PC-3 (cell line): ENCODE data around the gene VTI1A.

Source experiments
- CTCF ChIP-seq: fragments of 300-600 bp; sonication (generic); conservative IDR thresholded peaks from 2 replicates; pipeline ENCODE4 v1.5.1; 2017; ENCODE audit warnings: antibody characterized with exemption, low read depth, mild to moderate bottlenecking, low read length
- EZH2 ChIP-seq: fragments of 300-600 bp; sonication (generic); IDR thresholded peaks from one replicate; pipeline ENCODE4 v1.6.1; 2017; ENCODE audit warnings: antibody characterized with exemption, mild to moderate bottlenecking, low read length; ENCODE audit not compliant: unreplicated experiment
- EZH2phosphoT487 ChIP-seq: fragments of 300-600 bp; sonication (generic); IDR thresholded peaks from 2 replicates; pipeline ENCODE4 v1.6.1; 2018; ENCODE audit warnings: mild to moderate bottlenecking, antibody characterized with exemption, low read length, borderline replicate concordance

GRCh38 chr10:112487964-112488363, 40.9 kb downstream of the VTI1A start:
- TF ChIP-seq CTCF (no peak), EZH2 (no peak), EZH2phosphoT487 (no peak)
